PFSK-1 (cell line): ENCODE results near the gene POLE.
A peak's percentile ranks its signal among the peaks of the same experiment; 100 is the strongest.

ENCODE experiments used
- FOXP2 ChIP-seq: optimal IDR thresholded peaks from 2 replicates; pipeline ENCODE3; 2011; ENCODE audit warnings: borderline replicate concordance, control low read depth, inconsistent platforms; ENCODE audit not compliant: insufficient read depth; ENCODE audit errors: extremely low read length, extremely low read depth
- POLR2AphosphoS5 ChIP-seq: IDR thresholded peaks from 2 replicates; pipeline ENCODE4 v1.6.1; 2012; ENCODE audit warnings: low read depth, mild to moderate bottlenecking, control low read depth, low read length, moderate library complexity
- SIN3A ChIP-seq: IDR thresholded peaks from 2 replicates; pipeline ENCODE4 v1.6.1; 2012; ENCODE audit warnings: mild to moderate bottlenecking, low read length, moderate library complexity, borderline replicate concordance; ENCODE audit not compliant: insufficient read depth
- TAF1 ChIP-seq: IDR thresholded peaks from 2 replicates; pipeline ENCODE4 v1.6.1; 2012; ENCODE audit warnings: low read length, control low read depth, borderline replicate concordance; ENCODE audit not compliant: insufficient read depth
- TF ChIP-seq, protein P1 (sequence below), 2 experiments: IDR thresholded peaks; 2 replicates each; pipeline versions ENCODE4 v1.6.1 to v1.8.0; 2011 to 2012; ENCODE audit warnings: low read depth in 2 of 2, low read length in 2 of 2, control low read depth in 1 of 2, inconsistent platforms in 1 of 2, mild to moderate bottlenecking in 1 of 2, moderate library complexity in 1 of 2; ENCODE audit not compliant: insufficient read depth in 1 of 2

Gene POLE

DNA sequence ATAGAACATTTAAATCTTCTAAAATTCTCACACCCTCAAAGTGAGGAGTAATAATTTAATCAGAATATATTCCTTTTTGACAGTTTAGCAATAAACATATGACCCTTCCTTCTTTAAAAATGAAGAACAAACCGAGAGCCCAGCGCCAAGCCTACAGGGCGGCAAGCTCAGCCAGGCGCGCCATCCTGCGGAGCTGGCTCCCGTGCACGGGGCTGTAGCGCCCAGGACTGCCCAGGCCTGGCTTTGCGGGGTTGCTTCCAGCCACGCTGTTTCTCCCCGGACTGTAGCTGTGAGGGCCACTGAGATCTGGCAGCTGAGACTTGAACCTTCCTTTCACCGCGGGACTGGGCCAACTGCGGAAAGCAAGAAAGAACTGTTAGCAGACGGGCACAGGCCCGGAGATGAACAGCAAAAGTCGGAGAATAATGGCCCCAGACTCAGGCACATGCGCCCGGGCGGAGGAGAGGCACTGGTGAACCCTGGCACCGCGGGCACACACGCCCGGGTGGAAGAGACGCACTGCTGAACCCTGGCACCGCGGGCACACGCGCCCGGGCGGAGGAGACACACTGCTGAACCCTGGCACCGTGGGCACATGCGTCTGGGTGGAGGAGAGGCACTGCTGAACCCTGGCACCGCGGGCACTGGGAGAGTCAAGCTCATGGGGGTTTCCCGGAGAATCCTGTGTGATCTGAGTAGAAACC is 40.1 kb upstream of the POLE start:
- TF ChIP-seq TAF1 (no peak), POLR2AphosphoS5 (no peak)

DNA sequence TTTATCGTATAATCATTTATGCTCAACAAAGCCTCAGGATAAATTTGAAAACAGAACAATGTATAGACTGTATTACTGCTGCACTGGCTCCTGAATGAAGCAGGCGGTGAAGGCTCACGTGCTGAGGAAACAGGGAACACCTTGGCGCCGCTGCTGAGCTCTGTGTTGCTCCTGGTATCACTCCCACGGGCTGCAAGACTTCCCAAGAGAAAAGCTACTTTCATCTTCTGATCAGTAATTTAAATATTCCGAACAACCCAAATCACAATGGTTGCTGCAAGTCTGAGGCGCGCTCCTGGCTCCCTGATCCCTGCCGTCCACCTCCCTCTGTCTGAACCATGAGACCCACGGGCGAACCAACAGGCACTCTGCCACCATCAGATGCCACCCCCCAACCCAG is 39.2 kb upstream of the POLE start:
- peak; percentile 15; the same call in 1 of the 2 replicates for TF ChIP-seq POLR2AphosphoS5
- TF ChIP-seq, protein P1, sequence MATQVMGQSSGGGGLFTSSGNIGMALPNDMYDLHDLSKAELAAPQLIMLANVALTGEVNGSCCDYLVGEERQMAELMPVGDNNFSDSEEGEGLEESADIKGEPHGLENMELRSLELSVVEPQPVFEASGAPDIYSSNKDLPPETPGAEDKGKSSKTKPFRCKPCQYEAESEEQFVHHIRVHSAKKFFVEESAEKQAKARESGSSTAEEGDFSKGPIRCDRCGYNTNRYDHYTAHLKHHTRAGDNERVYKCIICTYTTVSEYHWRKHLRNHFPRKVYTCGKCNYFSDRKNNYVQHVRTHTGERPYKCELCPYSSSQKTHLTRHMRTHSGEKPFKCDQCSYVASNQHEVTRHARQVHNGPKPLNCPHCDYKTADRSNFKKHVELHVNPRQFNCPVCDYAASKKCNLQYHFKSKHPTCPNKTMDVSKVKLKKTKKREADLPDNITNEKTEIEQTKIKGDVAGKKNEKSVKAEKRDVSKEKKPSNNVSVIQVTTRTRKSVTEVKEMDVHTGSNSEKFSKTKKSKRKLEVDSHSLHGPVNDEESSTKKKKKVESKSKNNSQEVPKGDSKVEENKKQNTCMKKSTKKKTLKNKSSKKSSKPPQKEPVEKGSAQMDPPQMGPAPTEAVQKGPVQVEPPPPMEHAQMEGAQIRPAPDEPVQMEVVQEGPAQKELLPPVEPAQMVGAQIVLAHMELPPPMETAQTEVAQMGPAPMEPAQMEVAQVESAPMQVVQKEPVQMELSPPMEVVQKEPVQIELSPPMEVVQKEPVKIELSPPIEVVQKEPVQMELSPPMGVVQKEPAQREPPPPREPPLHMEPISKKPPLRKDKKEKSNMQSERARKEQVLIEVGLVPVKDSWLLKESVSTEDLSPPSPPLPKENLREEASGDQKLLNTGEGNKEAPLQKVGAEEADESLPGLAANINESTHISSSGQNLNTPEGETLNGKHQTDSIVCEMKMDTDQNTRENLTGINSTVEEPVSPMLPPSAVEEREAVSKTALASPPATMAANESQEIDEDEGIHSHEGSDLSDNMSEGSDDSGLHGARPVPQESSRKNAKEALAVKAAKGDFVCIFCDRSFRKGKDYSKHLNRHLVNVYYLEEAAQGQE (IDR thresholded peaks at IDR 0.05; ENCODE audit: insufficient read depth in 1 of 2, low read depth in 2 of 2, low read length in 2 of 2): no peak

DNA sequence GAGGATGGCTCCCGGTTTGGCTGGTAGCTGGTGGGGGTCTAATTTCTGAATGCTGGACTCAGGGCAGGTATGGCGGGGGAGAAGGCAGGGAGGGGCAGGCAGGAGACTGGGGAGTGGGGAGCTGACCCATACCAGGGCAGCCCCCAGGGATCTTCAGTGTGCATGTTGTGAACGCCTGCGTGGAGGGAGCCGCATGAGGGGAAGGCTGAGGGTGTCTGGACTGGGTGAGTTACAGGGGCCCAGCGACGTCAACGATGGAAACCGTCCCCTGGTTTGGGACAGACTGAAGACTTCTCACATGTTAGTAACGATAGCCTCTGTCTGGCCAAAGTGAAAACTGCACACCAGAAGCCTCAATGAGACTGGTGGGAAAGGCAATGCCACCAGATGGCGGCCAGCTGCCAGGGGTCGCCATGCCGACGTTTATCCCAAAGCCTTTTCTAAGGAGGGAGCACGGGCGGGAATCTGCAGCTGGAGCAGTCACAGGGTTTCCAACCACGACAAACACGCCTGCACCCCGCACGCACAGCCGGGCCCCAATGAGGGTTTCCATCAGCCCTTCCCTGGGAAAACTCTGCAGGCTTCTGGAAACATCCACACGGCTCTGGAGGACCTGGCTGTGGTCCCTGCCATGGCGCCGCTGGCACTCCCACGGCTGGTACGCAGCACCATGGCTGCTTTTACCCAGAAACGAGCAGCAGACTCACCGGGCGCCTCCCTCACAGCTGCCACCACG is 37.5 kb upstream of the POLE start:
- TF ChIP-seq, protein P1 (IDR thresholded peaks at IDR 0.05; ENCODE audit: insufficient read depth in 1 of 2, low read depth in 2 of 2, low read length in 2 of 2): no peak
- TF ChIP-seq TAF1 (no peak), POLR2AphosphoS5 (no peak), FOXP2 (no peak), SIN3A (no peak)

DNA sequence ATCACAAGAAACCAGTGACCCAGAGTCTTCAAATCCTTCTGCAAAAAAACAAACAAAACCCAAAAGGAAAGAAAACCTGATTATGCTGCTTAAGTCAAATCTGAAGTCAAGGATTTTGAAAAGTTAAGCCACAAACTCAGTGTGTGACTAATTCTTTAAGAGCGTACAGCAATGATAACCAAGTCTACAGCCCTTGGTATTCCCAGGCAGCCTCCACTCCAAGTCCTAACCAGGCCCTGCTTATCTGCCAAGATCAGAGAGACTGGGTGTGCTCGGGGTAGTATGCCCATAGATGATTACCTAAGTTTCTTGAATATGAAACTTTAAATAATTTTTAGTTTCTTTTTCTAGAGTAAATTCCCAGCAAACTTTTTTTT is 36.6 kb upstream of the POLE start:
- no peak for TF ChIP-seq FOXP2
- no peak for TF ChIP-seq TAF1
- TF ChIP-seq SIN3A: no peak
- TF ChIP-seq POLR2AphosphoS5: no peak; the same call in 1 of the 2 replicates
- TF ChIP-seq, protein P1 (IDR thresholded peaks at IDR 0.05; ENCODE audit: insufficient read depth in 1 of 2, low read depth in 2 of 2, low read length in 2 of 2): no peak

DNA sequence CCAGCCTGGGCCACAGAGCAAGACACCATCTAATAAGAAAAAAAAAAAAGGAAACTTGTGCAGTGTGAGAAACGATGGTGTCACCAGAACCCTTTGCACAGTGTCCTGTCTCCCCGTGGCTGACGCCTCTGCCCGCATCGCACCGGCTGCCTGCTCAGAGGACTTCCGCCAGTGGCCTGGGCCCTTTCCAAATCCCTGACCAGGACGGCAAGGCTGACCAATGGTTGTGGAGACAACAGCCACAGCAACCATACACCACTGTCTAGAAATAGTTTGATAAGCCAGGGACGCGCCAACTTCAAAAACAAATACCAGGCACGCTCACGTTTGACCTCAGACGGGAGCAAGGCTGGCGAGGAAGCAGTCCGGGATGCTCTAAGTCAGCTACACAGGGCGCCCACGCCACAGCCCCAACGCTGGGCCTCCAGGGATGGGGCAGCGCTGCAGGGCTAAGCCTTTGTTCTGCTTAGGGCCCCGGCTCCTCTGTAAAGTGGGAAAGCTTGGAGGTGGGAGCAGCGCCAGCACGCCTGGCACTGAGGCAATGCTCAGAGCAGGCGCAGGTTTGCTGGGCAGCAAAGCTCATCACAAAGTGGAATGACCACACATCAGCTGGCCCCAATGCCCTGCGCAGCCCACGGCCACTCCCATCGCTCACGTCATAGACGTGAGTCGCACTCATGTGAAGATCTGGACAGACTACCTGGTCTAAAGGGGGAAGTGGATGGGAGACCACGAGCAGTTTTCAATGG is 36.0 kb upstream of the POLE start:
- TF ChIP-seq SIN3A (no peak), POLR2AphosphoS5 (peak; percentile 22)

DNA sequence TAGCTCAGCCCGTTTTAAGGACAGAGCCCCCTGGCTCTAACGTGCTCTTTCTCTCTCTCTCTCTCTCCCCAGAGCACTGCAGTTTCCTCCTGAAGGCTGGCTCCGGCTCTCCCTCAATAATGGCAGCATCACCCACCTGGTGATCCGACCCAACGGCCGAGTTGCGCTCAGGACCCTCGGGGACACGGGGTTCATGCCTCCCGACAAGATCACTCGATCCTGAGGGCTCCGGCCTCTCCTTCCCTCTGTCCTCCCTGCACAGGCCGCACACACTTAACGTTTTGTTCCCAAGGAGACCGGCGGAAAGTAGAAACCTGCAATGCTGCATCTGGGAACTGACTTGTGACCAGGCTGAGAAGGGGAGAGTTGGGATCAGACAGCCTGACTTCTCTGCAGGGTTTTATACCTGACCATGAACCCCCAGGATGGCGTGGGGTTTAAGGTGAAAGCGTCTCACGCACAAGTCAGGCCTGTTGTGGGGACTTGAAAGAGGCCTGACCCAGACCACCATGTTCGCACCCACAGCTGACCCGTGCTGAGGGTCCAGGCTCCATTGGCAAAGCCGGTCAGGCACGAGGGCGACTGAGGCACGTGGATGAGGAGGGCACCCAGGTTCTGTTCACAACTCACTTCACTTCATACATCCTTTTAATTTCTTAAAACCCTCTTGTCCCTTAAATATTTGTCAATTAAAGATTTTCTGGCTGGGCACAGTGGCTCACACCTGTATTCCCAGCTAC is 33.6 kb upstream of the POLE start:
- TF ChIP-seq, protein P1 (IDR thresholded peaks at IDR 0.05; ENCODE audit: insufficient read depth in 1 of 2, low read depth in 2 of 2, low read length in 2 of 2): no peak
- TF ChIP-seq POLR2AphosphoS5 (no peak), TAF1 (no peak), FOXP2 (no peak), SIN3A (no peak)
